VCaP (cell line): ENCODE measurements around the gene AAMDC.
"Not testable (repeated sequence)": the region's sequence is repeated elsewhere in the genome, so short reads cannot be mapped to it uniquely, and the experiment has no call there.

Experiments used
- H3K27ac ChIP-seq: fragments of 450-650 bp; 2 replicates; pipeline ENCODE4 v1.5.1; 2017
- TF ChIP-seq, protein P1 (sequence below): fragments of 450-650 bp; conservative IDR thresholded peaks from 2 replicates; pipeline ENCODE4 v1.5.1; 2017; ENCODE audit warnings: mild to moderate bottlenecking, moderate library complexity

Gene AAMDC

GRCh38 chr11:77886401-77886800 is 65.5 kb downstream of the AAMDC start:
- H3K27ac ChIP-seq, result no peak overlapping the region
- TF ChIP-seq, protein P1, sequence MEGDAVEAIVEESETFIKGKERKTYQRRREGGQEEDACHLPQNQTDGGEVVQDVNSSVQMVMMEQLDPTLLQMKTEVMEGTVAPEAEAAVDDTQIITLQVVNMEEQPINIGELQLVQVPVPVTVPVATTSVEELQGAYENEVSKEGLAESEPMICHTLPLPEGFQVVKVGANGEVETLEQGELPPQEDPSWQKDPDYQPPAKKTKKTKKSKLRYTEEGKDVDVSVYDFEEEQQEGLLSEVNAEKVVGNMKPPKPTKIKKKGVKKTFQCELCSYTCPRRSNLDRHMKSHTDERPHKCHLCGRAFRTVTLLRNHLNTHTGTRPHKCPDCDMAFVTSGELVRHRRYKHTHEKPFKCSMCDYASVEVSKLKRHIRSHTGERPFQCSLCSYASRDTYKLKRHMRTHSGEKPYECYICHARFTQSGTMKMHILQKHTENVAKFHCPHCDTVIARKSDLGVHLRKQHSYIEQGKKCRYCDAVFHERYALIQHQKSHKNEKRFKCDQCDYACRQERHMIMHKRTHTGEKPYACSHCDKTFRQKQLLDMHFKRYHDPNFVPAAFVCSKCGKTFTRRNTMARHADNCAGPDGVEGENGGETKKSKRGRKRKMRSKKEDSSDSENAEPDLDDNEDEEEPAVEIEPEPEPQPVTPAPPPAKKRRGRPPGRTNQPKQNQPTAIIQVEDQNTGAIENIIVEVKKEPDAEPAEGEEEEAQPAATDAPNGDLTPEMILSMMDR, result no peak

GRCh38 chr11:77889045-77889444 is 68.1 kb downstream of the AAMDC start:
- H3K27ac ChIP-seq, result not testable (repeated sequence)

DNA sequence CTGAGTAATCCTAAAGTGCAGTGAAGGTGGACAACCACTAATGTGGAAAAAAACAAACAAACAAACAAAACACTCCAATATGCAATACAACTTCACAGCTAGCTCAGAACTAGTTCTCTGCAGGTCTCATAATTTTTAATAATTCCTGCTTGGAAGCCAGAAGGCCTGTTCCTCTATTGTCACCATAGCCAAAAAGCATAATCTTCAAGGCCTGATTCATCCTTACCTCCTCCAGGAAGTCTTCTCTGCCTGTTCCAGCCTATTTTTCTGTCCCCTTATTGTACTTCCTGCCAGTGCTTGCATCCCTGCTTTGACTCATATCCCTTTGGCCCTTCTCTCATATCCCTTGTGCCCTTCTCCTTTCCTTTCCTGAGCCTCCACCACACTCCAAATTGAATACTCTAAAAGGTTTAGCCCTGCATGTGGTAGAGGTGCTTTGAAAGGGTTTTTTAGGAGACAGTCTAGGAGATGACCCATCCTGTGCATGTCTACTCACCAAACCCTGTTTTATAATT is 69.2 kb downstream of the AAMDC start:
- H3K27ac ChIP-seq, result peak overlapping the region; percentile 28; the same call in 1 of the 2 replicates

DNA sequence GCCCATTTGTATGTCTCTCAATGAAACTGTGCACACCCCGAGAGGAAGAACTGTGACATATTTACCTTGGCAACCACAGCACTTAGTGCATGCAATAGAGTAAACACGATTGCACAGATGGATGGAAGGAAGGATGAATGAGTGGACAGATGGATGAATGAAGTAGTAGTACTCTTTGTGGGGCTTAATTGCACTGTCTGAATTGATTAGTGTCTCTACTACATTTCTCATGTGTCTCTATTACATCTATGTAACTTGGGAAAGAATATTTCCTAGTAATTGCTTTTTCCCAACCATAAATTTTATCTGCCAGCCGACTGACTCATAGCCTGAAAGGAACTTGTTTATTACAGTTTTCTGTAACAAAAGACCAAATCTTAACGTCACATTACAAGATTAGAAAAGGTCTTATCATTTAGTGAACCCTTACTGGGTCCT is 69.7 kb downstream of the AAMDC start:
- H3K27ac ChIP-seq, result peak overlapping the region; percentile 28; the same call in 1 of the 2 replicates

GRCh38 chr11:77891256-77891655 is 70.3 kb downstream of the AAMDC start:
- peak overlapping the region; percentile 28; the same call in 1 of the 2 replicates for H3K27ac ChIP-seq

- not testable (repeated sequence) for H3K27ac ChIP-seq
Observed at GRCh38 chr11:77891703-77892102, 70.8 kb downstream of the AAMDC start.

DNA sequence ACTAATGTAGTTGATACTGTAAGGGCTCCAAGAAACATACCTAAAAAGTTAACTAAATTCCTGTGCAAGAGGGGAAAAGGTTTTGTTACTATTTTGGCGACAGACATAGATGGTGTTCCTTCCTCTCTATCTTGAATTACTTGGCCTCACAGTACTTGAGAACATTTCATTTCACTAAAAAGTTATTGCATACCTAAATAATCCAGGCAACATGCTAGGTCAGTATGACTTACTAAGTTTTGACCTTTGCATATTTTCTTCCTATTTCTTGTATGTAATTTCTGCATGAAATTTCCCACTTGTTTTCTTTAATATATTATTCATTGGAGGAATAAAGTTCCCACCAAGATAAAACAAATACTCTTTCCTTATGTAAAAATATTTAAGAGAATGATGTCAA is 74.0 kb downstream of the AAMDC start:
- not testable (repeated sequence) for H3K27ac ChIP-seq

GRCh38 chr11:77908835-77909234 is 87.9 kb downstream of the AAMDC start:
- TF ChIP-seq, protein P1, result no peak
- no peak overlapping the region for H3K27ac ChIP-seq

GRCh38 chr11:77909277-77909676 is 88.3 kb downstream of the AAMDC start:
- TF ChIP-seq, protein P1, result no peak
- no peak overlapping the region for H3K27ac ChIP-seq

DNA sequence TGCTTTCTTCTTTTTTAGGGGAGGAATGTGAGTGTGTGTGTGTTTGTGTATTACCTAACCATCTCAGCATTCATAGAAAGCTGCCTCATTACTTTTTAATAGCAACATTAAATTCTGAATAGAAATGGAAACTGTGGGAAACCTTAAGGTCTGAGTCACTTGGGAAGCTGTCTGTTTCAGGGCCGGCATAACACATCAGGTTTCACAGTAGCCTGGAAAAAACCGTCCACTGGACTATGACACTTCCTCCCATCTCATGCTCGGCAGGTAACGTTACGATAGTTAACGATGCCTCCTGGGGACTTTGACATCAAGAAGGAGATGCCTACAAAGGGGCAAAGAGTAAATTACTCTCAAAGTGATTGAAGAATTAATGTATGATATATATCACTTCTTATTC is 89.9 kb downstream of the AAMDC start:
- H3K27ac ChIP-seq, result not testable (repeated sequence)

DNA sequence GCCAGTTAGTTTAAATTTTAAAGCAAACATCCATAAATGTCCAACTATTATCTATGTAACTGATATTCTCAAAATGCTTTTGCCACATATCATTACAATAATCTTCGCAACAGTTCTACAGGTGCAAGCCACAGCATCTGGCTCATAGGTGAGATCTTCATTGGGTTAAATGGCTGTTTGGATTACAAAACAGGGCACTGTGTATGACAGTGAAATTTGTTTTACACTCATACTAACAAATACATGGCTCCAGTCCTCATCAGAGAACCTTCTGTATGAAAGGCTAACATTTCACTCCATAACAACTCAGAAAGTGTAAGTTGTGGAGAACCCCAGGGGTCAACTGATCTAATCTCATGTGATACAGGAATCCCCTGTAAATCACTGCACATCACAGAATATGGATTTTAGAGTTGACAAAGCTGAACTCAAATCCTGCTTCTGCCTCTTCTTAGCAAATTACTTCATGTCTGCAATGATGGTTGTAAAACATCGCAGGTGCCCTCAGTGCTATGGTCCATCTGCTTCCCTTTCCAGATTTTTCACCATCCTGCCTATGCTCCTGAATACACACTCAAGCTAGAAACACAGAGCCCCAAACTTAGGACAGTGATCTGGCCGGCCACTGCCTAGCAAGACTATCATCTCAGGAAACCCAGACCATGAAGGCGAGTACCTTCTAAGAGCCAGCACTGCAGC is 92.8 kb downstream of the AAMDC start:
- peak overlapping the region; percentile 93 for H3K27ac ChIP-seq

- peak overlapping the region; percentile 93 for H3K27ac ChIP-seq
Observed at GRCh38 chr11:77914307-77914791, 93.4 kb downstream of the AAMDC start.

DNA sequence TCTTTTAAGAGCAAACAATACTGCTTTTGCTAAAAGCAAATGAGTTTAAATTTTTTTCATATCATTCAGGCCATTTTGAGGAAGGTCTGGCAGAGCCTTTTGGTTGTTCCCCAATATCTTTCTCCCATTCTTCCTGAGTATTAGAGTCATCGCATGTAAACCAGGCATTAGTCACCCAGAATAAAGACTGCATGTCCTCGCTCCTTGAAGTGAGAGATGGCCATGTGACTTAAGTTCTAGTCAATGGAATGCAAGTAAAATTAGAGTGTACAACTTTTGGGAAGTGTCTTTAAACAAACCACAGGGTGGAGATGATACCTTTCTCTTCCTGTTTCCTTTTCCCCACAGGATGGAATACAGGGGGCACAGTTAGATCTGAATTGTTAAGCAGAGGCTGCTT is 96.8 kb downstream of the AAMDC start:
- peak overlapping the region; percentile 93 for H3K27ac ChIP-seq
